ENCODE results near the gene PRRX2.

The PRRX2 gene

GRCh38 chr9:129731477-129732085 lies 66.1 kb downstream of the PRRX2 start:
- H3K4me3 ChIP-seq (ENCODE audit: low read depth, low read length) = no peak overlapping the region
- no peak for DNase-seq (ENCODE audit: low read depth)
- no peak for TF ChIP-seq CTCF (IDR thresholded peaks at IDR 0.05; ENCODE audit: control insufficient read depth, extremely low read depth, insufficient read depth)

- H3K4me3 ChIP-seq (ENCODE audit: low read depth, low read length) = no peak overlapping the region
- no peak for TF ChIP-seq CTCF (IDR thresholded peaks at IDR 0.05; ENCODE audit: control insufficient read depth, extremely low read depth, insufficient read depth)
- no peak for DNase-seq (ENCODE audit: low read depth)
Observed at GRCh38 chr9:129732100-129732499, 66.7 kb downstream of the PRRX2 start.

- no peak for DNase-seq (ENCODE audit: low read depth)
- TF ChIP-seq CTCF (IDR thresholded peaks at IDR 0.05; ENCODE audit: control insufficient read depth, extremely low read depth, insufficient read depth) = no peak
- no peak overlapping the region for H3K4me3 ChIP-seq (ENCODE audit: low read depth, low read length)
Observed at GRCh38 chr9:129732946-129733631, 67.6 kb downstream of the PRRX2 start.

- TF ChIP-seq CTCF (IDR thresholded peaks at IDR 0.05; ENCODE audit: control insufficient read depth, extremely low read depth, insufficient read depth) = no peak
- no peak for DNase-seq (ENCODE audit: low read depth)
- H3K4me3 ChIP-seq (ENCODE audit: low read depth, low read length) = no peak overlapping the region
Observed at GRCh38 chr9:129733632-129733953, 68.1 kb downstream of the PRRX2 start.

- no peak for DNase-seq (ENCODE audit: low read depth)
- no peak for TF ChIP-seq CTCF (IDR thresholded peaks at IDR 0.05; ENCODE audit: control insufficient read depth, extremely low read depth, insufficient read depth)
- no peak overlapping the region for H3K4me3 ChIP-seq (ENCODE audit: low read depth, low read length)
Observed at GRCh38 chr9:129735546-129735945, 70.1 kb downstream of the PRRX2 start.

- H3K4me3 ChIP-seq (ENCODE audit: low read depth, low read length) = no peak overlapping the region
- DNase-seq (ENCODE audit: low read depth) = no peak
- TF ChIP-seq CTCF (IDR thresholded peaks at IDR 0.05; ENCODE audit: control insufficient read depth, extremely low read depth, insufficient read depth) = no peak
Observed at GRCh38 chr9:129736334-129736733, 70.9 kb downstream of the PRRX2 start.

Measured in LNCaP clone FGC (cell line).